Measurements from ENCODE around the gene ZNF428. TPM values are rescaled to one million over a fixed set of nuclear protein-coding genes. Genes with fewer than 3 reads are reported as not detected.

ZNF428 gene
- total RNA-seq, 2 donors from 2014 or later: 44.3 to 46.8 TPM

DNA sequence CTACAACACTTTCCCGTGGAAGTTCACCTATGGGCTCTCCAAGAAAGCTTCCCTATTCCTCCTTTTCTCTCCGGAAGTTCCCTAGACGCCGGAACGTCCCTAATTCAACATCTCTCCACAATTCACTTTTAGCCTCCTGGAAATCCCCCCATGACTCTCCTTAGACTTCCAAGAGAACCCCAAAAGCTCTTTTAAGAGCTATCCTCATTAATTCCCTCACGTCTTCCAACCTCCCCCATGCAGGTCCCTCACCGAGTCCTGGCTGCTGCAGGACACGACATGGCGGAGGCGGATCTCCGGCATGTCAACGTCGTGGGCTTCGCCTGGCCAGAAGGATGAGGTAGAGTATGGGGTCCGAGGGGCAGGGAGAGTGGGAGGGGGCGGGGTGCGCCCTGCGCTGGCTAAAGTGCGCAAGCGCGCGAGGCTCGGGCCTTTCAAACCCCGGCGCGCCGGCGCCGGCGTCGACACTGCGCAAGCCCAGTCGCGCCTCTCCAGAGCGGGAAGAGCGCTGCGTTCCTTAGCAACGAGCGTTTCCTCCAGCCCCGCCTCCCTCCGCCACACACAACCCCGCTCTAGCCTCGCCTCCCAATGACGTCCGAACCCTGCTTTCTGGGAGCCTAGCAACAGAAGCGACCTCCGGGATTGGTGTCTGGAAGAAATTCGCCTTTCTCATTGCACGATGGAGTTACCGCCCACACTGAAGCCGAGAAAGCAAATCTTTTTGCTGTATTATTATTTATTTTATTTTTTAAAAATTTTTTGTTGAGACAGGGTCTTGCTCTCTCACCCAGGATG lies 44.1 kb downstream of the ZNF428 start, which contains the start of the genes PINLYP and XRCC1:
PINLYP (plus strand) TSS at position 646 of the 795 bp plus-strand sequence. CDS start 1,391 bp downstream, outside the sequence.
XRCC1 (minus strand) TSS at position 372 of the 795 bp plus-strand sequence; CDS start at position 303, 69 bp downstream.
- H3K27me3 Mint-ChIP-seq (ENCODE audit: insufficient read depth): peaks cover 5% of the 10 kb centered on the region
- TF ChIP-seq, protein P1, sequence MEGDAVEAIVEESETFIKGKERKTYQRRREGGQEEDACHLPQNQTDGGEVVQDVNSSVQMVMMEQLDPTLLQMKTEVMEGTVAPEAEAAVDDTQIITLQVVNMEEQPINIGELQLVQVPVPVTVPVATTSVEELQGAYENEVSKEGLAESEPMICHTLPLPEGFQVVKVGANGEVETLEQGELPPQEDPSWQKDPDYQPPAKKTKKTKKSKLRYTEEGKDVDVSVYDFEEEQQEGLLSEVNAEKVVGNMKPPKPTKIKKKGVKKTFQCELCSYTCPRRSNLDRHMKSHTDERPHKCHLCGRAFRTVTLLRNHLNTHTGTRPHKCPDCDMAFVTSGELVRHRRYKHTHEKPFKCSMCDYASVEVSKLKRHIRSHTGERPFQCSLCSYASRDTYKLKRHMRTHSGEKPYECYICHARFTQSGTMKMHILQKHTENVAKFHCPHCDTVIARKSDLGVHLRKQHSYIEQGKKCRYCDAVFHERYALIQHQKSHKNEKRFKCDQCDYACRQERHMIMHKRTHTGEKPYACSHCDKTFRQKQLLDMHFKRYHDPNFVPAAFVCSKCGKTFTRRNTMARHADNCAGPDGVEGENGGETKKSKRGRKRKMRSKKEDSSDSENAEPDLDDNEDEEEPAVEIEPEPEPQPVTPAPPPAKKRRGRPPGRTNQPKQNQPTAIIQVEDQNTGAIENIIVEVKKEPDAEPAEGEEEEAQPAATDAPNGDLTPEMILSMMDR (conservative IDR thresholded peaks at IDR 0.05): no peak
- H3K9me3 Mint-ChIP-seq: no peaks in the 10 kb centered on the region
- H3K36me3 ChIP-seq (ENCODE audit: control insufficient read depth, insufficient read depth, low read length): peaks cover 21% of the 10 kb centered on the region
- peak within 1 kb of the TSS; percentile 99 for H3K4me3 ChIP-seq (ENCODE audit: low read length)
- peak; percentile 99 for DNase-seq
- peak within 1 kb of the TSS; percentile 94 for H3K4me3 Mint-ChIP-seq
- H3K27ac Mint-ChIP-seq: peak within 1 kb of the TSS; percentile 96
- no peaks in the 10 kb centered on the region for H3K27me3 ChIP-seq (ENCODE audit: control insufficient read depth, insufficient read depth, low read length, poor library complexity, severe bottlenecking)
- peaks cover 26% of the 10 kb centered on the region for H3K36me3 Mint-ChIP-seq (ENCODE audit: low read depth)
- peak within 1 kb of the TSS; percentile 91 for H3K9ac ChIP-seq (ENCODE audit: extremely low read depth, low read length, poor library complexity, severe bottlenecking)
- 1% methylated on average over 19 to 51 of the region's 51 CpGs for WGBS, 2 experiments (ENCODE audit: insufficient coverage in 1 of 2, insufficient read length in 1 of 2)
- H3K9me3 ChIP-seq (ENCODE audit: control insufficient read depth, low read length): no peaks in the 10 kb centered on the region
- peaks cover 4% of the 10 kb centered on the region for H3K4me1 ChIP-seq (ENCODE audit: control insufficient read depth, insufficient read depth, low read length)
- peak within 1 kb of the TSS; percentile 50 for H3K27ac ChIP-seq (ENCODE audit: low read depth, low read length)
- H3K4me1 Mint-ChIP-seq: peaks cover 25% of the 10 kb centered on the region

DNA sequence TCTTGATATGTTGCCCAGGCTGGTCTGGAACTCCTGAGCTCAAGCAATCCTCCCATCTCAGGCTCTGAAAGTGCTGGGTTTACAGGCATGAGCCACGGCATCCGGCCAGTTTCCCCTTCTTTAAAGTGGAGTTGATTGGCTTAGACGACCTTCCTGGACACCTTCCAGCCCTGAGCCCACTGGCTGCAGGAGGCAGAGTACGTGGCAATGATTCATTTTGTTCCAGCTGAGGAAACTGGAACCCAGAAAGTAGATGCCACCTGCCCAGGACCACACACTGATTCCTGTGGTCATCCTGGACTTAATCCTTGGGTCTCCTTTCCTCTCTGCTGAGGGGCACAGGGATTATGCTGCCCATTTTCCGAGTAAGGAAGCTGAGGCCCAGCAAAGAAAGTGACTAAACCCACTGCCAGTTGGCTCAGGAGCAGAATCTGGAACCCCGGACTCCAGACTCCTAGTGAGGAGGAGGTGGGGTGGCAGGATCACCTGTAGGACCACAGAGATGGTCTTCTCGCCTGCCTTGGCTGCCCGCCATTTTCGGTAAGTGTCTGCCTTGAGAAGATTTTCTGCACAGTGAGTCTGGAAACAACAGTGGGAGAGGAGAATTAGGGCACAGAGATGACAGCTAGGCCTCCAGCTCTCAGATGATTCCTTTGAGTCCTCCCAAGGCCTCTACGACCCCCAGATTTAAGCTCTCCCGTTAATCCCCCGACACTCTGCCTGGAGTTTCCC lies 44.8 kb downstream of the ZNF428 start:
- Histone ChIP-seq H3K36me3 (ENCODE audit: control insufficient read depth, insufficient read depth, low read length) (peaks cover 21% of the 10 kb centered on the region), H3K9ac (ENCODE audit: extremely low read depth, low read length, poor library complexity, severe bottlenecking) (peak overlapping the region; percentile 91), H3K4me1 (ENCODE audit: control insufficient read depth, insufficient read depth, low read length) (peaks cover 4% of the 10 kb centered on the region), H3K27me3 (ENCODE audit: control insufficient read depth, insufficient read depth, low read length, poor library complexity, severe bottlenecking) (no peaks in the 10 kb centered on the region), H3K27ac (ENCODE audit: low read depth, low read length) (no peak overlapping the region), H3K9me3 (ENCODE audit: control insufficient read depth, low read length) (no peaks in the 10 kb centered on the region), H3K4me3 (ENCODE audit: low read length) (peak overlapping the region; percentile 99)
- Mint-ChIP-seq H3K27ac (peak overlapping the region; percentile 96), H3K4me3 (peak overlapping the region; percentile 94), H3K9me3 (no peaks in the 10 kb centered on the region), H3K27me3 (ENCODE audit: insufficient read depth) (peaks cover 5% of the 10 kb centered on the region), H3K4me1 (peaks cover 23% of the 10 kb centered on the region), H3K36me3 (ENCODE audit: low read depth) (peaks cover 30% of the 10 kb centered on the region)
- DNase-seq: no peak
- TF ChIP-seq, protein P1 (conservative IDR thresholded peaks at IDR 0.05): no peak
- 64 to 65% methylated on average over 12 of the region's 12 CpGs for WGBS, 2 experiments (ENCODE audit: insufficient coverage in 1 of 2, insufficient read length in 1 of 2)

DNA sequence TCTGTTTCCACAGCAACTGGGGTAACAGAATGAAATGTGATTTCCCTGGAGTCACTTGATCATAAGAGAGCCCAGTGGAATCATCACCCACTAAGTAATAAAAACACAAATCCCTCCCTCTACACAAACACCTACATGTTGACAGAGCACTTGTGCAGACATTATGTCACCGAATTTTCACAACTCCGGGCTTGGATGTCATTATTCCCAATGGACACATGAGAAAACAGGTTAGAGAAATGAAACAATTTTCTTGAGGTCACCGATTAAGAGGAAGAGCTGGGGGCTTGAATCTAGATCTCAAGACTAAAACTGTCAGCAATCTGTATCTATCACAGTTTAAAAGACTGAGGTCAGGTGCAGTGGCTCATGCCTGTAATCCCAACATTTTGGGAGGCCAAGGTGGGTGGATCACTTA lies 47.2 kb downstream of the ZNF428 start:
- Mint-ChIP-seq H3K4me3 (no peak overlapping the region), H3K27ac (no peak overlapping the region), H3K9me3 (no peaks in the 10 kb centered on the region), H3K27me3 (ENCODE audit: insufficient read depth) (no peaks in the 10 kb centered on the region), H3K4me1 (peaks cover 14% of the 10 kb centered on the region), H3K36me3 (ENCODE audit: low read depth) (peaks cover 26% of the 10 kb centered on the region)
- Histone ChIP-seq H3K4me1 (ENCODE audit: control insufficient read depth, insufficient read depth, low read length) (peaks cover 4% of the 10 kb centered on the region), H3K9me3 (ENCODE audit: control insufficient read depth, low read length) (no peaks in the 10 kb centered on the region), H3K4me3 (ENCODE audit: low read length) (no peak overlapping the region), H3K27me3 (ENCODE audit: control insufficient read depth, insufficient read depth, low read length, poor library complexity, severe bottlenecking) (no peaks in the 10 kb centered on the region), H3K27ac (ENCODE audit: low read depth, low read length) (no peak overlapping the region), H3K9ac (ENCODE audit: extremely low read depth, low read length, poor library complexity, severe bottlenecking) (no peak overlapping the region), H3K36me3 (ENCODE audit: control insufficient read depth, insufficient read depth, low read length) (peaks cover 21% of the 10 kb centered on the region)
- DNase-seq: no peak
- 96 to 100% methylated on average over 3 of the region's 3 CpGs for WGBS, 2 experiments (ENCODE audit: insufficient coverage in 1 of 2, insufficient read length in 1 of 2)
- TF ChIP-seq, protein P1 (conservative IDR thresholded peaks at IDR 0.05): no peak
